Mesothelial cell of epicardium (in vitro differentiated cells): ENCODE measurements around the gene SLCO2A1. TPM values are rescaled to one million over a fixed set of nuclear protein-coding genes. Genes with fewer than 3 reads are reported as not detected.

Experiments
- DNase-seq, 2 experiments: peaks; one replicate each; pipeline ENCODE4 v3.0.0; 2021; ENCODE audit warnings: low spot score in 2 of 2; ENCODE audit not compliant: unreplicated experiment in 2 of 2
- H3K27ac Mint-ChIP-seq: 2 replicates; pipeline ENCODE4 v1.8.0; 2021; ENCODE audit warnings: mixed read lengths
- H3K27me3 Mint-ChIP-seq: 2 replicates; pipeline ENCODE4 v1.8.0; 2021; ENCODE audit warnings: low read depth, mixed read lengths
- H3K36me3 Mint-ChIP-seq: 2 replicates; pipeline ENCODE4 v1.8.0; 2021; ENCODE audit warnings: mixed read lengths
- H3K4me1 Mint-ChIP-seq: 2 replicates; pipeline ENCODE4 v1.8.0; 2021; ENCODE audit warnings: mixed read lengths
- H3K4me3 Mint-ChIP-seq: 2 replicates; pipeline ENCODE4 v1.8.0; 2021; ENCODE audit warnings: mild to moderate bottlenecking, moderate library complexity, mixed read lengths
- H3K9me3 Mint-ChIP-seq: 2 replicates; pipeline ENCODE4 v1.8.0; 2021; ENCODE audit warnings: mixed read lengths
- total RNA-seq: library from RNA; stranded (reverse); gene quantifications from 3 replicates; pipeline ENCODE4 v1.2.1, GENCODE V29; 2021
- TF ChIP-seq, protein P1 (sequence below): fragments of 200-600 bp; sonication (generic); IDR thresholded peaks from one replicate; pipeline ENCODE4 v1.5.0; 2021; ENCODE audit warnings: antibody characterized with exemption; ENCODE audit not compliant: unreplicated experiment

SLCO2A1 gene
- total RNA-seq, 1 donor from 2014 or later, result 24.1 TPM

- Mint-ChIP-seq H3K4me1 (no peaks in the 10 kb centered on the region), H3K27ac (no peak overlapping the region), H3K27me3 (peaks cover 32% of the 10 kb centered on the region), H3K4me3 (no peak overlapping the region), H3K9me3 (peaks cover 21% of the 10 kb centered on the region), H3K36me3 (peaks cover 8% of the 10 kb centered on the region)
- TF ChIP-seq, protein P1, sequence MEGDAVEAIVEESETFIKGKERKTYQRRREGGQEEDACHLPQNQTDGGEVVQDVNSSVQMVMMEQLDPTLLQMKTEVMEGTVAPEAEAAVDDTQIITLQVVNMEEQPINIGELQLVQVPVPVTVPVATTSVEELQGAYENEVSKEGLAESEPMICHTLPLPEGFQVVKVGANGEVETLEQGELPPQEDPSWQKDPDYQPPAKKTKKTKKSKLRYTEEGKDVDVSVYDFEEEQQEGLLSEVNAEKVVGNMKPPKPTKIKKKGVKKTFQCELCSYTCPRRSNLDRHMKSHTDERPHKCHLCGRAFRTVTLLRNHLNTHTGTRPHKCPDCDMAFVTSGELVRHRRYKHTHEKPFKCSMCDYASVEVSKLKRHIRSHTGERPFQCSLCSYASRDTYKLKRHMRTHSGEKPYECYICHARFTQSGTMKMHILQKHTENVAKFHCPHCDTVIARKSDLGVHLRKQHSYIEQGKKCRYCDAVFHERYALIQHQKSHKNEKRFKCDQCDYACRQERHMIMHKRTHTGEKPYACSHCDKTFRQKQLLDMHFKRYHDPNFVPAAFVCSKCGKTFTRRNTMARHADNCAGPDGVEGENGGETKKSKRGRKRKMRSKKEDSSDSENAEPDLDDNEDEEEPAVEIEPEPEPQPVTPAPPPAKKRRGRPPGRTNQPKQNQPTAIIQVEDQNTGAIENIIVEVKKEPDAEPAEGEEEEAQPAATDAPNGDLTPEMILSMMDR, result no peak
- DNase-seq, result no peak
Observed at GRCh38 chr3:133881492-133881891, 148.2 kb downstream of the SLCO2A1 start.

DNA sequence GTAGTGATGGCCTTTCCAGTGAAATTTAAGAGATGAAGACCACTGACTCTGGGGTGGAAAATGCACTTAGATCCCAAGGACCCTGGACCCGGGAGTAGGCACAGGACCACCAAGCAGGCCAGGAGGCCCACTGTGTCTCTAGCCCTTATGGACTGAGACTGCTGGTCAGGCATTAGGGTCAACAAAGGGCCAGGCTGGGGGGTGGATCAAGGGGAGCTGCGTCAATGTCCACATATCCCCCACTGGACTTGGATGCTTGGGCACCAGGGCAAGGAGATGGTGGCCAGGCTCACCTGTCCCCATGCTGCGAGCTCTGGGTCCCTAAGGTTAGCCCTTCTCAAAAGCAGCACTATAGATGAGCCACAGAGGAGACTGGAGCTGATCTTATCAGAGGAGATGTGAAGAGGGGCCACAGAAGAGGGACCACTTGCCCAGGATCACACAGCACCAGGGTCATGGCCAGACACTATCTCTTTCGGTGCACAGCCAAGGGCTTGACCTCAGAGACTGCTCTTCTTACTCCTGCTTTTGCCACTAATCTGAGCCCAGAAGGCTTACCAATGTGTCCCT lies 148.8 kb downstream of the SLCO2A1 start:
- H3K4me1 Mint-ChIP-seq, result no peaks in the 10 kb centered on the region
- no peak overlapping the region for H3K4me3 Mint-ChIP-seq
- TF ChIP-seq, protein P1, result no peak
- DNase-seq, result peak in 1 of 2 experiments; percentile 25
- peaks cover 8% of the 10 kb centered on the region for H3K36me3 Mint-ChIP-seq
- peaks cover 33% of the 10 kb centered on the region for H3K27me3 Mint-ChIP-seq
- H3K9me3 Mint-ChIP-seq, result peaks cover 21% of the 10 kb centered on the region
- no peak overlapping the region for H3K27ac Mint-ChIP-seq

DNA sequence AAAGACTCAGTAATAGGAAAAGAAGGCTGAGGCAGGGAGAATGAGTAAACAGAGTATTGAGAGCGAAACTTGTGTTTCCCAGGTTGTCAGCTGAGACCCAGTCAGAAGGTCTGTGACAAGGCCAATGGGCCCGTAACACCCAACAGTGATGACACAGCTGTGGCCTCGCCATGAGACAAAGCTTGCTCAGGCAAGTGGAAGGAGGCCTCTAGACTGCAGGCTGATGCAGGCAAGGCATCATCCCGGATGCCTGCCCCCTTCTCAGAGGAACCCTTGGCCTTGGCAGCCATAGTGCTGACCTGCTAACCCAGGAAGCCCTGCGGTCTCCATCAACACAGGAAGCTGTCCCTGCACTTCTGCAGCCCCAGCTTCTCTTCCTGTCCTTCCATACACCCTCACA lies 149.4 kb downstream of the SLCO2A1 start:
- H3K27me3 Mint-ChIP-seq, result peaks cover 28% of the 10 kb centered on the region
- no peak overlapping the region for H3K27ac Mint-ChIP-seq
- TF ChIP-seq, protein P1, result no peak
- DNase-seq, result no peak
- no peaks in the 10 kb centered on the region for H3K4me1 Mint-ChIP-seq
- H3K4me3 Mint-ChIP-seq, result no peak overlapping the region
- H3K9me3 Mint-ChIP-seq, result peaks cover 21% of the 10 kb centered on the region
- H3K36me3 Mint-ChIP-seq, result peaks cover 8% of the 10 kb centered on the region

DNA sequence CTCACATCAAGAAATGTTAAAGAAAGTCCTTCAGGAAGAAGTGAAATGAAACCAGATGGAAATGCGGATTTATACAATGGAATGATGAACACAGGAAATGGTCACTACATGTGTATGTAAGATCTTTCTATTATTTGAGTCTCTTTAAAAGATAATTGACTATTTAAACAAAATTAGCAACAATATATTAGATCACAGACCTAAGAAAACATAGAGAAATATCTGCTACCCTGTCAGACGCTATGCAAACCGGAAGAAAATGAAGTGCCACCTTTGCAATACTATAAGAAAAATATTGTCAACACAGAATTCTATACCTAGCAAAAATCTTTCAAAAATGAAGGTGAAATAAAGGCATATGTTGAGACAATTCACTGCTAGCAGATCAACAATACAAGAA lies 151.2 kb downstream of the SLCO2A1 start:
- H3K27me3 Mint-ChIP-seq, result peaks cover 13% of the 10 kb centered on the region
- peaks cover 8% of the 10 kb centered on the region for H3K36me3 Mint-ChIP-seq
- TF ChIP-seq, protein P1, result no peak
- H3K27ac Mint-ChIP-seq, result no peak overlapping the region
- no peak overlapping the region for H3K4me3 Mint-ChIP-seq
- H3K9me3 Mint-ChIP-seq, result peaks cover 21% of the 10 kb centered on the region
- no peaks in the 10 kb centered on the region for H3K4me1 Mint-ChIP-seq
- no peak for DNase-seq

Other genes starting within 250 kb of the SLCO2A1 start
- 41.8 to 45.7 TPM (median 42.5 TPM) in 3 replicates for gene SRPRB, start 224.1 kb downstream of the SLCO2A1 start, total RNA-seq
- 10.9 to 12.8 TPM (median 11.0 TPM) in 3 replicates for gene RAB6B, start 134.0 kb downstream of the SLCO2A1 start, total RNA-seq
- 93.1 to 103 TPM (median 100 TPM) in 3 replicates for gene RYK, start 220.9 kb upstream of the SLCO2A1 start, total RNA-seq